ENCODE measurements around the gene TRIM17. TPM values are rescaled to one million over a fixed set of nuclear protein-coding genes. Genes with fewer than 3 reads are reported as not detected.

Gene TRIM17
- total and polyA plus RNA-seq, 2 of the 13 experiments (the other 11 are each of a cell fraction or from before 2014, with no cell fraction given) = 0.32 to 0.64 TPM

GRCh38 chr1:228416217-228416933, at the start of gene TRIM17 (continued):
- TF ChIP-seq SNAPC4 (CRISPR knock-in tag; IDR thresholded peaks at IDR 0.05) (no peak), ZNF766 (CRISPR knock-in tag; IDR thresholded peaks at IDR 0.05; ENCODE audit: borderline replicate concordance) (no peak), ZBTB14 (CRISPR knock-in tag; IDR thresholded peaks at IDR 0.05) (no peak), FOXO4 (CRISPR knock-in tag; conservative IDR thresholded peaks at IDR 0.05) (no peak), ZNF337 (CRISPR knock-in tag; IDR thresholded peaks at IDR 0.05; ENCODE audit: borderline replicate concordance, low read depth) (no peak), NR2F2 (IDR thresholded peaks at IDR 0.05; ENCODE audit: borderline replicate concordance, low read depth) (no peak), ZFYVE20 (CRISPR knock-in tag; IDR thresholded peaks at IDR 0.05; ENCODE audit: borderline replicate concordance, low read depth) (no peak), EED (CRISPR knock-in tag; IDR thresholded peaks at IDR 0.05) (no peak), ARID3A (IDR thresholded peaks at IDR 0.05; ENCODE audit: low read depth, low read length) (no peak), CREB1 (IDR thresholded peaks at IDR 0.05) (no peak), CREB1 (CRISPR knock-in tag; IDR thresholded peaks at IDR 0.05) (no peak), ARID2 (CRISPR knock-in tag; IDR thresholded peaks at IDR 0.05; ENCODE audit: borderline replicate concordance) (no peak), UBTF (CRISPR knock-in tag; IDR thresholded peaks at IDR 0.05) (peak; percentile 95), ETV5 (CRISPR knock-in tag; IDR thresholded peaks at IDR 0.05; ENCODE audit: borderline replicate concordance) (no peak), ZNF451 (CRISPR knock-in tag; IDR thresholded peaks at IDR 0.05) (no peak), FOXA3 (CRISPR knock-in tag; IDR thresholded peaks at IDR 0.05) (no peak), ZNF282 (IDR thresholded peaks at IDR 0.05; ENCODE audit: partially characterized antibody) (no peak)
